BLaER1 treated with 17β-estradiol and CSF1 and Interleukin-3, amounts not matched to agents 10 nM and 100 nM (cell line): ENCODE measurements around the gene ITGAV.

Source experiments
- H3K27ac ChIP-seq, 11 experiments: shearing (Covaris generic); formaldehyde crosslinking; 2 replicates each; pipeline ENCODE4 v1.8.1; 2022
- H3K27me3 ChIP-seq, 11 experiments: shearing (Covaris generic); formaldehyde crosslinking; 2 replicates each; pipeline ENCODE4 v1.8.1; 2022
- H3K36me3 ChIP-seq, 11 experiments: shearing (Covaris generic); formaldehyde crosslinking; 2 replicates each; pipeline ENCODE4 v1.8.1; 2022
- H3K4me1 ChIP-seq, 10 experiments: shearing (Covaris generic); formaldehyde crosslinking; 2 replicates each; pipeline ENCODE4 v1.8.1; 2022
- H3K4me2 ChIP-seq, 11 experiments: shearing (Covaris generic); formaldehyde crosslinking; 2 replicates each; pipeline ENCODE4 v1.8.1; 2022
- H3K4me3 ChIP-seq, 10 experiments: shearing (Covaris generic); formaldehyde crosslinking; 2 replicates each; pipeline ENCODE4 v1.8.1; 2022
- H3K9ac ChIP-seq, 11 experiments: shearing (Covaris generic); formaldehyde crosslinking; 2 replicates each; pipeline ENCODE4 v1.8.1; 2022
- H3K9me3 ChIP-seq, 11 experiments: shearing (Covaris generic); formaldehyde crosslinking; replicated peaks in 1 of 11; 2 replicates each; pipeline ENCODE4 v1.8.1; 2022
- H4K20me1 ChIP-seq, 11 experiments: shearing (Covaris generic); formaldehyde crosslinking; 2 replicates each; pipeline ENCODE4 v1.8.1; 2022
- Cebpa-rat ChIP-seq, 11 experiments: shearing (Covaris generic); IDR thresholded peaks; 2 replicates each; pipeline ENCODE4 v1.8.1; 2022

Gene ITGAV

DNA sequence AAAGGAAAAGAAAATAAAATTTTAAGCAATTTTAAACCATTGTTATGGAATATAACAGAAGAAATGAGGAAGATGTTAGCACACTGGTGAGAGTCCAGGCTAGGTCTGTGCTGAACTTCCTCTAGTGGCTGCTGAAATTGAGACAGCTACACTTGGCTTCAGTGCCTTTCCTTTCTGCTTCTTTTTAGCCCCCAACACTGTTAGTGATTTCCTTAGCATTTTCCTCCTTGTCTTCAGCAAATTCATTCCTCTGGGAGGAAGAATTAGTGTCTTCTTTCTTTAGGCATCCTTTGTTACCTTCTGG lies 47.6 kb downstream of the ITGAV start:
- no peaks in the 10 kb centered on the region for H3K9me3 ChIP-seq
- peaks cover 0 to 71% (median 10%) of the 10 kb centered on the region in 10 experiments; a peak in 13 of 20 replicates for H3K4me1 ChIP-seq
- H3K9ac ChIP-seq = no peak overlapping the region
- peak overlapping the region in 4 of 11 experiments; percentile 24 to 76 (median 62); a peak in 6 of 22 replicates for H3K4me2 ChIP-seq
- H3K27ac ChIP-seq = no peak overlapping the region
- H4K20me1 ChIP-seq = 0 out of 22 replicates have a peak, but pooled peaks cover 0 to 5% (median 0%) of the 10 kb centered on the region in 11 experiments
- TF ChIP-seq Cebpa-rat (IDR thresholded peaks at IDR 0.05) = no peak
- no peak overlapping the region for H3K4me3 ChIP-seq
- H3K36me3 ChIP-seq = peaks cover 2 to 31% (median 14%) of the 10 kb centered on the region in 11 experiments; a peak in 15 of 22 replicates
- no peaks in the 10 kb centered on the region for H3K27me3 ChIP-seq

DNA sequence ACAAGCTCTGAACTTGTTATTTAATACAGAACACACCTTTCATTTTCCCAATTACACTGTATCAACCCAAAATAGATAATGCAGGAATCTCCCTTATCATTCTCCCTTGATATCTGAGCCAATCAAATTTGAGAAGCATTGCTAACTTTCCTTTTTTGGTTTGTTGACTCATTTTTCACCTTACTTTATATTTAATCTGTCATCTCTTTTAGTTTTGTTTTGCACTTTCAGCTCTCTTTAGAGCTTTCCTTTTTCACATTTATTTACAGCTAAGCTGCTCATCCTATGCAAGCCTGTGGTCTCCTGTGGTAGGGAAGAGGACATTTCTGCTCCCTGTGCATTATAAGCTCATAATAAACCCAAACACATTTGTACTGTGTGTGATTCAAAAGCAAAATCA lies 50.1 kb downstream of the ITGAV start:
- H3K27me3 ChIP-seq = no peaks in the 10 kb centered on the region
- TF ChIP-seq Cebpa-rat (IDR thresholded peaks at IDR 0.05) = no peak
- peaks cover 12 to 56% (median 34%) of the 10 kb centered on the region in 11 experiments; a peak in 19 of 22 replicates for H3K36me3 ChIP-seq

DNA sequence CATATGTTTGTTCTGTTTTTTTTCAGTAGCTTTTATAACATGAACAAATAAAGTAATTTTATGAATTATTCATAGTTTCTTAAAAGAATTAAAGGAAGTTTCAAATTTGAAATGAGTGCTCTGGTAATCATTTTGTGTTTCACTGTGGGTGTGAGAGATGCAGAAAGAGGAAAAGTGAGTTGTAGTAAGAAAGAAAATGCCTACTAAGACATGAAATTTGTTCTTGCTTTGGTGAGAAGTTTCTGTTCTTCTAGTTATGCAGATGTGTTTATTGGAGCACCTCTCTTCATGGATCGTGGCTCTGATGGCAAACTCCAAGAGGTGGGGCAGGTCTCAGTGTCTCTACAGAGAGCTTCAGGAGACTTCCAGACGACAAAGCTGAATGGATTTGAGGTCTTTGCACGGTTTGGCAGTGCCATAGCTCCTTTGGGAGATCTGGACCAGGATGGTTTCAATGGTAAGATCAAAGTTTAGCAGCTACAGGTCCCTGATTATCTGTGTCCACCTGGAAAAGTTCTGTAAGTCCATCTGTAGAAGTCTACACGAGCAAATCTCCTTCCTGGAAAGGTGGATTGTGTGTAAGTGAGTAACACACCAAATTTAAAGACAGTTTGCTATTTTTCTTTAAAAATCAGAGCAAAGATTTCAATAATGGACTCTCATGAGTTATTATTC lies 51.4 kb downstream of the ITGAV start:
- H3K4me3 ChIP-seq = no peak overlapping the region
- 0 out of 22 replicates have a peak, but pooled peaks cover 0 to 5% (median 0%) of the 10 kb centered on the region in 11 experiments for H4K20me1 ChIP-seq
- H3K4me1 ChIP-seq = peaks cover 0 to 54% (median 10%) of the 10 kb centered on the region in 10 experiments; a peak in 13 of 20 replicates
- peaks cover 12 to 67% (median 37%) of the 10 kb centered on the region in 11 experiments; a peak in 19 of 22 replicates for H3K36me3 ChIP-seq
- H3K9ac ChIP-seq = peak overlapping the region in 1 of 11 experiments; percentile 27; a peak in 1 of 22 replicates
- no peaks in the 10 kb centered on the region for H3K27me3 ChIP-seq
- TF ChIP-seq Cebpa-rat (IDR thresholded peaks at IDR 0.05) = no peak
- H3K27ac ChIP-seq = no peak overlapping the region
- H3K9me3 ChIP-seq = no peaks in the 10 kb centered on the region
- H3K4me2 ChIP-seq = peak overlapping the region in 2 of 11 experiments; percentile 60 to 72; a peak in 4 of 22 replicates

More for the DNA sequence above, 50.1 kb downstream of the ITGAV start:
- Histone ChIP-seq H3K9ac (no peak overlapping the region), H3K27ac (no peak overlapping the region), H3K4me1 (peaks cover 0 to 62% (median 10%) of the 10 kb centered on the region in 10 experiments; a peak in 13 of 20 replicates), H3K4me3 (no peak overlapping the region), H3K9me3 (no peaks in the 10 kb centered on the region), H4K20me1 (0 out of 22 replicates have a peak, but pooled peaks cover 0 to 5% (median 0%) of the 10 kb centered on the region in 11 experiments), H3K4me2 (peak overlapping the region in 3 of 11 experiments; percentile 61 to 76 (median 62); a peak in 4 of 22 replicates)

DNA sequence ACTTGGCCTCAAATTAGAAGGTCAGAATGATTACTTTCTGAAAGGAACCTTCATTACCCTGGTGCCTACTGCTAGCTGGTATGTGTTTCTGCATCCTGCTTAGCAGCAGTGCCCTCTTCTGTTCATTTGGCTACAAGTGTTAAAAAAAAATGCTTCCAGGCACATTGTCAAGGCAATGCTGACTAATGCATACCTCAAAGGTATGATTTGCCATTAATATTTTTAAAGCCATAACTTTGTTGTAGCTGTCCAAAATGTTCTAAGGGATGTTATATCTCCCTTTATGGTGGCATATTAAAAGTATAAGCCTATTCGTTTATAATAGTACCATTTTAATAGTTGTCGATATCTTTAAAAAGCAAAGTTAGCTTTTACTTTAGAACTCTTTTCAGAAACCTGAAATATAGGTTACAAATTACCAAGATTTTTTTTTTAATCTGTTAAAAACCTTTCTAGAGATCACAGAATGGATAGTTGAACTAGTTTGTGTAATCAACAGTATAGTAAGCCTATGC lies 52.0 kb downstream of the ITGAV start:
- Histone ChIP-seq H3K27me3 (no peaks in the 10 kb centered on the region), H3K4me2 (peak overlapping the region in 1 of 11 experiments; percentile 72; a peak in 1 of 22 replicates), H3K4me1 (peaks cover 0 to 48% (median 10%) of the 10 kb centered on the region in 10 experiments; a peak in 13 of 20 replicates), H3K9me3 (no peaks in the 10 kb centered on the region), H3K27ac (no peak overlapping the region), H4K20me1 (0 out of 22 replicates have a peak, but pooled peaks cover 0 to 5% (median 0%) of the 10 kb centered on the region in 11 experiments), H3K36me3 (peaks cover 16 to 72% (median 42%) of the 10 kb centered on the region in 11 experiments; a peak in 20 of 22 replicates), H3K4me3 (no peak overlapping the region), H3K9ac (no peak overlapping the region)
- no peak for TF ChIP-seq Cebpa-rat (IDR thresholded peaks at IDR 0.05)

DNA sequence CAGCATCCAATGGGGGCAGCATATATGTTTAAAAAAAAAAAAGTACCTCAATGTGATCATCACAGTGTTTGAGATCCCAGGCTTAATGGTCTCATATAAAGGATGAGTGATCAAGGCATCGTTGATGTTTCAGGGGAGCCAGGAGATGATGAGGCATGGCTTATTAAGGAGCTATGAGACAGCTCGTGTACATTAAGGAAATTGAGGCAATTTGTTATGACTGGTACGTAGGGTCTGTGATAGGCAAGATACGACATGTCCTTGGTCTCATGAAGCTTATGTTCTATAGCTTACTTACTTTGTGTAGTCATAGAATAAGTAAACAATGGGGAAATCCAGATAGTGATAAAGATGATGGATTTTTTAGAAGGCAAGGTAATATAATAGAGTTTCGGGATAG lies 54.9 kb downstream of the ITGAV start:
- Histone ChIP-seq H3K36me3 (peaks cover 21 to 74% (median 47%) of the 10 kb centered on the region in 11 experiments; a peak in 21 of 22 replicates), H4K20me1 (no peaks in the 10 kb centered on the region), H3K4me3 (no peak overlapping the region), H3K4me2 (no peak overlapping the region), H3K9ac (no peak overlapping the region), H3K27ac (no peak overlapping the region), H3K4me1 (peaks cover 0 to 18% (median 0%) of the 10 kb centered on the region in 10 experiments; a peak in 6 of 20 replicates), H3K27me3 (no peaks in the 10 kb centered on the region), H3K9me3 (no peaks in the 10 kb centered on the region)
- no peak for TF ChIP-seq Cebpa-rat (IDR thresholded peaks at IDR 0.05)

DNA sequence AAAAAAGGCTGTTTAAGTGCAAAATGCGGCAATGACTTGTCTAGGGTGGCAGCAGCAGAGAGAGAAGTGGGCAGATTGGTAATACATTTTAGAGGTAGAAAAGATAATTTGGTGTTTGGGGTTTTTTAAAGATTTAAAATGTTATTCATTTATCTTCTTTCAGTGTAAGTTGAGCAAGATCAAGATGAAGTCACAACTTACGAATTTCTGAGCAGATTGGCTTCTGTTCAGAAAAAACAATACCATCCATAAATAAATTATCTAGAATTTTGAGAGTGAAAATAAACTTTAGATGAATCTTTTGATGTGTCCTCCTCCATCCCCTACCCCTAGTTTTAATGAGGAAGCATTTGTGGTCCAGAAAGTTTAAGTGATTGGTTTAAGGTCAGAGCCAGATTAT lies 56.1 kb downstream of the ITGAV start:
- Histone ChIP-seq H3K4me3 (no peak overlapping the region), H3K4me2 (no peak overlapping the region), H3K27ac (no peak overlapping the region), H3K9ac (no peak overlapping the region), H3K27me3 (no peaks in the 10 kb centered on the region), H3K9me3 (no peaks in the 10 kb centered on the region), H3K4me1 (peaks cover 0 to 6% (median 0%) of the 10 kb centered on the region in 10 experiments; a peak in 4 of 20 replicates), H3K36me3 (peaks cover 24 to 74% (median 51%) of the 10 kb centered on the region in 11 experiments), H4K20me1 (no peaks in the 10 kb centered on the region)
- TF ChIP-seq Cebpa-rat (IDR thresholded peaks at IDR 0.05) = no peak

DNA sequence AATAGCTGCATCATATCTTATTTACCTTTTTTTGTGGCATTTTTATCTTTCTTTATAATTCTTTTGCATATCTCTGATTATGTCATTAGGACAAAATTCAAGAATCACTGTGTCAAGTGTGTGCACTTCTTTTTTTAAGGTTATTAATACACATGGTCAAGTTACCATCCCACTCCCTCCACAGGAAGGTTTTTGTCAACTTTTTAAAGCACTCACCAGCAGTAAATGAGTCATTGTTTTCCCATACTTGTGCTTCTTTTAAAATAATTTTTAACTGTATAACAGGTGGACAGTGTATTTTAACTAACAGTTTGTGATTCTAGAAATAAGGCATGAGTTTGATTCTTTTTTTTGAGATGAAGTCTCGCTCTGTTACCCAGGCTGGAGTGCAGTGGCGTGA lies 58.3 kb downstream of the ITGAV start:
- peaks cover 26 to 73% (median 44%) of the 10 kb centered on the region in 11 experiments for H3K36me3 ChIP-seq
- no peak overlapping the region for H3K4me2 ChIP-seq
- no peaks in the 10 kb centered on the region for H4K20me1 ChIP-seq
- H3K27me3 ChIP-seq = no peaks in the 10 kb centered on the region
- H3K4me1 ChIP-seq = no peaks in the 10 kb centered on the region
- no peak for TF ChIP-seq Cebpa-rat (IDR thresholded peaks at IDR 0.05)
- H3K9me3 ChIP-seq = no peaks in the 10 kb centered on the region
- no peak overlapping the region for H3K27ac ChIP-seq
- H3K9ac ChIP-seq = no peak overlapping the region
- H3K4me3 ChIP-seq = no peak overlapping the region

DNA sequence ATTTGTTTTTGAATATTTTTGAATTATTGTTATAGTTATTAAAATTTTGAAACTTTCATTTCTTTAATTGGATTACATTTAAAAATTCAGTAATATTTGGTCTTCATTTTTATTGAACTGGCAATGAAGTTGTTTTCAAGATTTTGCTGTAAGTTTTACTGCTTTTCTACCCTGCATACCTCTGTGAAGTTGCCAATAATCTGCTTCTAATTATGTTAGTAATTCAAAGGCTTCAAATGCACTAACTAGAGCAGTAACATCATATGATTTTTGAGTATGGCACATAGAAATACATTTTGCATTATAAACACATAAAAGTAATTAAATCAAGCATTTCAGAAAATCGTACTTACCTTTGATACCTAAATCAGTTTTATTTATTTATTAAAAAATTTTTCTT lies 63.7 kb downstream of the ITGAV start:
- H3K4me3 ChIP-seq = no peak overlapping the region
- no peak overlapping the region for H3K27ac ChIP-seq
- H4K20me1 ChIP-seq = no peaks in the 10 kb centered on the region
- peaks cover 37 to 74% (median 42%) of the 10 kb centered on the region in 11 experiments for H3K36me3 ChIP-seq
- no peaks in the 10 kb centered on the region for H3K27me3 ChIP-seq
- H3K4me2 ChIP-seq = no peak overlapping the region
- no peaks in the 10 kb centered on the region for H3K9me3 ChIP-seq
- H3K4me1 ChIP-seq = no peaks in the 10 kb centered on the region
- H3K9ac ChIP-seq = no peak overlapping the region
- TF ChIP-seq Cebpa-rat (IDR thresholded peaks at IDR 0.05) = no peak

DNA sequence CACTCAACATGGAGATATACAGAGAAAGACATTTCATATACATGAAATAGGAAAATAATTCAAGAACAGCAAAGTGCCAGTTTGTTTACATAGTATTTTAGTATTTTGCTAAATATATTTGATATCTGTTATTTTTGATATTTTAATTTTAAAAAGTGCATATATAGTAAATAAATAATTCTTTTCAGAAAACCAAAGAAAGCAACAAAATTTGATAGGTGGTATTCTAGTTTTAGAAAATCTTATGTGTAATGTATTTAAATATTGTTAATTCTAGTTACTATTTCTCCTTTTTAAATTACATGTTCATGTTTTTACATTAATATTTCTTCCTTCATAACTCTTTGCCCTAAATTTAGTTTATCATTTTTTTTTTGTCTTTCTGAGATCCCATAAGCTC lies 69.5 kb downstream of the ITGAV start:
- Histone ChIP-seq H3K9me3 (no peaks in the 10 kb centered on the region), H3K4me1 (no peaks in the 10 kb centered on the region), H3K36me3 (peaks cover 33 to 77% (median 50%) of the 10 kb centered on the region in 11 experiments), H3K4me3 (no peak overlapping the region), H3K9ac (no peak overlapping the region), H3K27ac (no peak overlapping the region), H3K4me2 (no peak overlapping the region), H3K27me3 (no peaks in the 10 kb centered on the region), H4K20me1 (no peaks in the 10 kb centered on the region)
- no peak for TF ChIP-seq Cebpa-rat (IDR thresholded peaks at IDR 0.05)
